Sigmoid colon (tissue), 4 donors: ENCODE data around the gene RAB29.

Source experiments
- POLR2A ChIP-seq, 2 donors: fragments of 450-650 bp; IDR thresholded peaks; one replicate each; pipeline ENCODE4 v1.6.1; 2016; ENCODE audit warnings: antibody characterized with exemption in 2 of 2, mild to moderate bottlenecking in 2 of 2, moderate library complexity in 2 of 2
- POLR2AphosphoS5 ChIP-seq, 4 donors: sonication (generic); formaldehyde crosslinking; IDR thresholded peaks; one replicate each; pipeline ENCODE4 v1.6.1; 2017; ENCODE audit warnings: antibody characterized with exemption in 4 of 4
- TF ChIP-seq, protein P1 (sequence below), 4 experiments: fragments of 450-650 bp in 3 of 4; fragments of 200-600 bp in 1 of 4; IDR thresholded peaks; one replicate each; pipeline ENCODE4 v1.5.1; 2016 to 2019; ENCODE audit warnings: antibody characterized with exemption in 4 of 4, mild to moderate bottlenecking in 3 of 4, moderate library complexity in 2 of 4

- TF ChIP-seq, protein P1, sequence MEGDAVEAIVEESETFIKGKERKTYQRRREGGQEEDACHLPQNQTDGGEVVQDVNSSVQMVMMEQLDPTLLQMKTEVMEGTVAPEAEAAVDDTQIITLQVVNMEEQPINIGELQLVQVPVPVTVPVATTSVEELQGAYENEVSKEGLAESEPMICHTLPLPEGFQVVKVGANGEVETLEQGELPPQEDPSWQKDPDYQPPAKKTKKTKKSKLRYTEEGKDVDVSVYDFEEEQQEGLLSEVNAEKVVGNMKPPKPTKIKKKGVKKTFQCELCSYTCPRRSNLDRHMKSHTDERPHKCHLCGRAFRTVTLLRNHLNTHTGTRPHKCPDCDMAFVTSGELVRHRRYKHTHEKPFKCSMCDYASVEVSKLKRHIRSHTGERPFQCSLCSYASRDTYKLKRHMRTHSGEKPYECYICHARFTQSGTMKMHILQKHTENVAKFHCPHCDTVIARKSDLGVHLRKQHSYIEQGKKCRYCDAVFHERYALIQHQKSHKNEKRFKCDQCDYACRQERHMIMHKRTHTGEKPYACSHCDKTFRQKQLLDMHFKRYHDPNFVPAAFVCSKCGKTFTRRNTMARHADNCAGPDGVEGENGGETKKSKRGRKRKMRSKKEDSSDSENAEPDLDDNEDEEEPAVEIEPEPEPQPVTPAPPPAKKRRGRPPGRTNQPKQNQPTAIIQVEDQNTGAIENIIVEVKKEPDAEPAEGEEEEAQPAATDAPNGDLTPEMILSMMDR (IDR thresholded peaks at IDR 0.05): no peak
- TF ChIP-seq POLR2A (IDR thresholded peaks at IDR 0.05) (no peak), POLR2AphosphoS5 (IDR thresholded peaks at IDR 0.05) (no peak)
These were observed 30.9 kb downstream of the RAB29 start for GRCh38 chr1:205744403-205744802.
